Peyer's patch (tissue), 4 donors: ENCODE results near the gene MARCHF9.

Experiments
- CTCF ChIP-seq, 6 experiments: fragments of 450-650 bp in 4 of 6; fragments of 200-600 bp in 2 of 6; sonication (generic) in 1 of 6; IDR thresholded peaks; one replicate each; pipeline ENCODE4 v1.5.1; 2017 to 2019; ENCODE audit warnings: antibody characterized with exemption in 6 of 6, mild to moderate bottlenecking in 3 of 6, moderate library complexity in 1 of 6
- POLR2A ChIP-seq, 2 donors: fragments of 450-650 bp; IDR thresholded peaks; one replicate each; pipeline ENCODE4 v1.5.1; 2017; ENCODE audit warnings: antibody characterized with exemption in 2 of 2, mild to moderate bottlenecking in 2 of 2, moderate library complexity in 2 of 2

DNA sequence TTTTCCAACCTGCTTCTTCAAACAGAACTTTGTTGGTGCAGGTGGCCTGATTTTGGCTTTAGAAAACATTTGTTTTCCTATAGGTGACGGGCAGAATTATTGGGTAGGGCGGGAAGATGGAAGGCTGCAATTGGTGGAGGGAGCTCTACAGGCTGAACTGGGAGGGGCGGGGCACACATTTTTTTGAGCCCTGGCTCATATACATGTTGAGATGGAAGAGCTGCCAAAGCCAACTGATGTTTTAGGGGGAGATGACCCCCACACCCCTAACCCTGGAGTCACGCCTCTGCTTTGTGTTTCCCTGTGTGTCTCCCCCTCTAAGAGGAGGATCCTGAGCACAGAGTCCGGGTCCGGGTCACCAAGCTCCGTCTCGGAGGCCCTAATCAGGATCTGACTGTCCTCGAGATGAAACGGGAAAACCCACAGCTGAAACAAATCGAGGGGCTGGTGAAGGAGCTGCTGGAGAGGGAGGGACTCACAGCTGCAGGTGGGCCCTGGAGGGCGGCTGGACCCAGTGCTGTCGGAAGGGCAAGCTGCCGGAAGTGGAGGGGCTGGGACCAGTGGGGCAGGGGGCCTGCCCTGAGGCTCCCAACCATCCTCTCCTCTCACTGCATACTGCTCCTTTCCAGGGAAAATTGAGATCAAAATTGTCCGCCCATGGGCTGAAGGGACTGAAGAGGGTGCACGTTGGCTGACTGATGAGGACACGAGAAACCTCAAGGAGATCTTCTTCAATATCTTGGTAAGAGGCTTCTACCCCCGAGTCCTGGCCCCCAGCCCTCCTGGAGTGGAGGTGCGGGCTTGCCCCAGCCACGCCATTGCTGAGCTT is 34.9 kb upstream of the MARCHF9 start:
- TF ChIP-seq CTCF (IDR thresholded peaks at IDR 0.05) (no peak), POLR2A (IDR thresholded peaks at IDR 0.05) (no peak)
